Measurements from ENCODE around the gene RPGRIP1.

RPGRIP1 gene

GRCh38 chr14:21257394-21257909 lies 22.4 kb upstream of the RPGRIP1 start:
- TF ChIP-seq HDGF (IDR thresholded peaks at IDR 0.05; ENCODE audit: borderline replicate concordance), result no peak
- TF ChIP-seq PKNOX1 (IDR thresholded peaks at IDR 0.05), result no peak
- no peak for TF ChIP-seq L3MBTL2 (conservative IDR thresholded peaks at IDR 0.05)
- no peak for TF ChIP-seq BHLHE40 (IDR thresholded peaks at IDR 0.05; ENCODE audit: borderline replicate concordance)
- TF ChIP-seq NFRKB (IDR thresholded peaks at IDR 0.05), result no peak
- TF ChIP-seq FOXA1 (IDR thresholded peaks at IDR 0.05), result no peak
- TF ChIP-seq ELF4 (IDR thresholded peaks at IDR 0.05), result no peak
- no peak for TF ChIP-seq LEF1 (IDR thresholded peaks at IDR 0.05; ENCODE audit: borderline replicate concordance)
- no peak for TF ChIP-seq ZNF384 (IDR thresholded peaks at IDR 0.05)
- TF ChIP-seq SUZ12 (IDR thresholded peaks at IDR 0.05), result no peak
- no peak for TF ChIP-seq FOXK2 (IDR thresholded peaks at IDR 0.05)
- no peak for TF ChIP-seq FOXM1 (IDR thresholded peaks at IDR 0.05; ENCODE audit: borderline replicate concordance)
- no peak for TF ChIP-seq SP1 (IDR thresholded peaks at IDR 0.05)
- no peak for TF ChIP-seq ARNT (IDR thresholded peaks at IDR 0.05)
- TF ChIP-seq TARDBP (IDR thresholded peaks at IDR 0.05), result no peak
- no peak for TF ChIP-seq CTBP1 (IDR thresholded peaks at IDR 0.05; ENCODE audit: borderline replicate concordance)
- ChIA-PET POLR2A (interaction anchor here (1.0 to 3.9 kb wide), 3 partner anchors 7 to 51 kb away, joined by 4 to 39 read pairs (median 10); no protein-coding TSS in a partner anchor), CTCF (interaction anchor here (0.6 to 1.0 kb wide), 2 partner anchors 50 to 217 kb away, joined by 3 to 6 read pairs; no protein-coding TSS in a partner anchor)
- no peak for DNase-seq (ENCODE audit: extremely low spot score)

- POLR2A ChIA-PET, result interaction anchor here (1.0 to 1.7 kb wide), 2 partner anchors 9 to 50 kb away, joined by 4 to 10 read pairs; no protein-coding TSS in a partner anchor
- TF ChIP-seq ARNT (IDR thresholded peaks at IDR 0.05) (no peak), PKNOX1 (IDR thresholded peaks at IDR 0.05) (no peak), ZNF384 (IDR thresholded peaks at IDR 0.05) (peak; percentile 32; the same call in 1 of the 2 replicates), LEF1 (IDR thresholded peaks at IDR 0.05; ENCODE audit: borderline replicate concordance) (no peak)
- DNase-seq (ENCODE audit: extremely low spot score), result no peak
- CTCF ChIA-PET, result interaction anchor here (0.6 kb wide), 1 partner anchor 217 kb away, joined by 6 read pairs; no protein-coding TSS in a partner anchor
Observed at GRCh38 chr14:21258005-21258888, 21.6 kb upstream of the RPGRIP1 start.

- TF ChIP-seq SUZ12 (IDR thresholded peaks at IDR 0.05), result no peak
- 0 out of 2 replicates have a peak, but pooled peaks have one; percentile 7 for TF ChIP-seq ELF4 (IDR thresholded peaks at IDR 0.05)
- no peak for TF ChIP-seq FOXK2 (IDR thresholded peaks at IDR 0.05)
- POLR2A ChIA-PET, result interaction anchor here (0.6 to 0.8 kb wide), 3 partner anchors 12 to 74 kb away, joined by 3 to 4 read pairs (median 3); no protein-coding TSS in a partner anchor
- CTCF ChIA-PET, result no interaction called here
- DNase-seq (ENCODE audit: extremely low spot score), result no peak
Observed at GRCh38 chr14:21258889-21259787, 20.7 kb upstream of the RPGRIP1 start.

GRCh38 chr14:21261824-21262223 lies 18.1 kb upstream of the RPGRIP1 start:
- ChIA-PET CTCF (no interaction called here), POLR2A (interaction anchor here (1.2 kb wide), 1 partner anchor 8 kb away, joined by 3 read pairs; no protein-coding TSS in a partner anchor)
- TF ChIP-seq L3MBTL2 (conservative IDR thresholded peaks at IDR 0.05), result no peak
- no peak for TF ChIP-seq SUZ12 (IDR thresholded peaks at IDR 0.05)
- TF ChIP-seq HDGF (IDR thresholded peaks at IDR 0.05; ENCODE audit: borderline replicate concordance), result no peak
- no peak for TF ChIP-seq ELF4 (IDR thresholded peaks at IDR 0.05)
- no peak for TF ChIP-seq SP1 (IDR thresholded peaks at IDR 0.05)
- no peak for DNase-seq (ENCODE audit: extremely low spot score)

GRCh38 chr14:21262410-21262809 lies 17.5 kb upstream of the RPGRIP1 start:
- CTCF ChIA-PET, result no interaction called here
- no peak for TF ChIP-seq ELF4 (IDR thresholded peaks at IDR 0.05)
- no peak for TF ChIP-seq FOXK2 (IDR thresholded peaks at IDR 0.05)
- no peak for TF ChIP-seq HDGF (IDR thresholded peaks at IDR 0.05; ENCODE audit: borderline replicate concordance)
- TF ChIP-seq ARNT (IDR thresholded peaks at IDR 0.05), result no peak
- no peak for TF ChIP-seq SUZ12 (IDR thresholded peaks at IDR 0.05)
- no peak for TF ChIP-seq FOXM1 (IDR thresholded peaks at IDR 0.05; ENCODE audit: borderline replicate concordance)
- no peak for TF ChIP-seq PKNOX1 (IDR thresholded peaks at IDR 0.05)
- no peak for TF ChIP-seq BHLHE40 (IDR thresholded peaks at IDR 0.05; ENCODE audit: borderline replicate concordance)
- POLR2A ChIA-PET, result no interaction called here
- DNase-seq (ENCODE audit: extremely low spot score), result no peak
